Ascending aorta (tissue), 2 donors: ENCODE results near the gene SDS. TPM values are rescaled to one million over a fixed set of nuclear protein-coding genes. Genes with fewer than 3 reads are reported as not detected.
A peak's percentile ranks its signal among the peaks of the same experiment; 100 is the strongest.
"Not testable (repeated sequence)": the region's sequence is repeated elsewhere in the genome, so short reads cannot be mapped to it uniquely, and the experiment has no call there.

ENCODE experiments used
- DNase-seq, 2 donors: peaks; one replicate each; pipeline ENCODE4 v3.0.0-alpha.2; 2019; ENCODE audit warnings: low spot score in 2 of 2
- H3K27ac ChIP-seq, 2 donors: fragments of 200-600 bp; sonication (generic); one replicate each; pipeline ENCODE4 v1.5.1; 2016 to 2017; ENCODE audit warnings: mild to moderate bottlenecking in 1 of 2
- H3K27me3 ChIP-seq: fragments of 200-600 bp; sonication (generic); one replicate; pipeline ENCODE4 v1.5.1; 2017
- H3K36me3 ChIP-seq, 2 donors: fragments of 200-600 bp; sonication (generic); one replicate each; pipeline ENCODE4 v1.5.1; 2016
- H3K4me1 ChIP-seq, 2 donors: fragments of 200-600 bp; sonication (generic); one replicate each; pipeline ENCODE4 v1.5.1; 2016 to 2017; ENCODE audit warnings: mild to moderate bottlenecking in 1 of 2
- H3K4me3 ChIP-seq, 2 donors: fragments of 200-600 bp; sonication (generic); one replicate each; pipeline ENCODE4 v1.5.1; 2016 to 2017; ENCODE audit warnings: mild to moderate bottlenecking in 1 of 2
- H3K9me3 ChIP-seq, 2 donors: fragments of 200-600 bp; sonication (generic); one replicate each; pipeline ENCODE4 v1.5.1; 2016
- CTCF ChIP-seq, 3 experiments: fragments of 200-600 bp in 2 of 3; fragments of 450-650 bp in 1 of 3; sonication (generic) in 2 of 3; IDR thresholded peaks; one replicate each; pipeline ENCODE4 v1.5.1; 2016 to 2019; ENCODE audit warnings: antibody characterized with exemption in 3 of 3, mild to moderate bottlenecking in 1 of 3, moderate library complexity in 1 of 3
- intact Hi-C: fragments of 100-400 bp; cut with DNase I; formaldehyde crosslinking; loops from one replicate; pipeline ENCODE4 v1.15.1; 2023
- total RNA-seq: library from RNA; depleted of rRNA; stranded (reverse); fragments of >200 nt; gene quantifications from one replicate; pipeline ENCODE4 v1.1.0, GENCODE V29; 2016

The SDS gene
- total RNA-seq, 1 donor from 2014 or later, result 34.5 TPM

GRCh38 chr12:113359133-113359938, 44.4 kb downstream of the SDS start:
- H3K36me3 ChIP-seq, result peaks cover 0 to 3% of the 10 kb centered on the region in 2 donors
- H3K4me1 ChIP-seq, result peaks cover 0 to 14% of the 10 kb centered on the region in 2 donors
- no peaks in the 10 kb centered on the region for H3K9me3 ChIP-seq
- no peaks in the 10 kb centered on the region for H3K27me3 ChIP-seq
- no peak for TF ChIP-seq CTCF (IDR thresholded peaks at IDR 0.05)
- peak overlapping the region; percentile 86 to 88 for H3K27ac ChIP-seq
- intact Hi-C loops, result loop anchor here (2.0 kb wide), 1 partner anchor 607 kb away; the partner anchor contains the start of gene RBM19
- DNase-seq, result no peak
- H3K4me3 ChIP-seq, result peak overlapping the region; percentile 67 to 84

- DNase-seq, result peak; percentile 77 to 97
- Histone ChIP-seq H3K4me3 (peak within 1 kb of the TSS; percentile 67 to 84), H3K4me1 (peaks cover 0 to 14% of the 10 kb centered on the region in 2 donors), H3K27me3 (no peaks in the 10 kb centered on the region), H3K27ac (peak within 1 kb of the TSS; percentile 86 to 88), H3K9me3 (no peaks in the 10 kb centered on the region), H3K36me3 (no peaks in the 10 kb centered on the region)
- intact Hi-C loops, result loop anchor here (1.0 to 2.0 kb wide), 4 partner anchors 23 to 608 kb away; partner anchors contain the start of genes DDX54, RBM19, RITA1 and SLC8B1
- TF ChIP-seq CTCF (IDR thresholded peaks at IDR 0.05), result peak in 1 of 3 experiments; percentile 16
Measured at GRCh38 chr12:113358381-113359132, 45.1 kb downstream of the SDS start, which contains the start of gene PLBD2. PLBD2 (plus strand) TSS chr12:113358587; CDS start chr12:113358601, 14 bp downstream.

- DNase-seq, intact Hi-C loops, H3K4me3 ChIP-seq: not testable (repeated sequence)
Measured at GRCh38 chr12:113354192-113354591, 49.5 kb downstream of the SDS start.

GRCh38 chr12:113351089-113351488, 52.6 kb downstream of the SDS start:
- Histone ChIP-seq H3K27ac (no peak overlapping the region), H3K4me3 (no peak overlapping the region), H3K27me3 (no peaks in the 10 kb centered on the region), H3K4me1 (no peaks in the 10 kb centered on the region), H3K9me3 (no peaks in the 10 kb centered on the region), H3K36me3 (no peaks in the 10 kb centered on the region)
- intact Hi-C loops, result no loop called here
- no peak for DNase-seq
- TF ChIP-seq CTCF (IDR thresholded peaks at IDR 0.05), result no peak

More at GRCh38 chr12:113354192-113354591, 49.5 kb downstream of the SDS start:
- H3K27ac ChIP-seq, H3K27me3 ChIP-seq, H3K36me3 ChIP-seq, H3K9me3 ChIP-seq, H3K4me1 ChIP-seq: not testable (repeated sequence)

GRCh38 chr12:113348849-113349536, 54.7 kb downstream of the SDS start:
- no peak for TF ChIP-seq CTCF (IDR thresholded peaks at IDR 0.05)
- Histone ChIP-seq H3K4me3 (no peak overlapping the region), H3K36me3 (no peaks in the 10 kb centered on the region), H3K4me1 (no peaks in the 10 kb centered on the region), H3K27me3 (no peaks in the 10 kb centered on the region), H3K27ac (no peak overlapping the region), H3K9me3 (no peaks in the 10 kb centered on the region)
- DNase-seq, result no peak
- intact Hi-C loops, result no loop called here
